ENCODE measurements around the gene TBCD.
"Not testable (repeated sequence)": the region's sequence is repeated elsewhere in the genome, so short reads cannot be mapped to it uniquely, and the experiment has no call there.

TBCD gene

DNA sequence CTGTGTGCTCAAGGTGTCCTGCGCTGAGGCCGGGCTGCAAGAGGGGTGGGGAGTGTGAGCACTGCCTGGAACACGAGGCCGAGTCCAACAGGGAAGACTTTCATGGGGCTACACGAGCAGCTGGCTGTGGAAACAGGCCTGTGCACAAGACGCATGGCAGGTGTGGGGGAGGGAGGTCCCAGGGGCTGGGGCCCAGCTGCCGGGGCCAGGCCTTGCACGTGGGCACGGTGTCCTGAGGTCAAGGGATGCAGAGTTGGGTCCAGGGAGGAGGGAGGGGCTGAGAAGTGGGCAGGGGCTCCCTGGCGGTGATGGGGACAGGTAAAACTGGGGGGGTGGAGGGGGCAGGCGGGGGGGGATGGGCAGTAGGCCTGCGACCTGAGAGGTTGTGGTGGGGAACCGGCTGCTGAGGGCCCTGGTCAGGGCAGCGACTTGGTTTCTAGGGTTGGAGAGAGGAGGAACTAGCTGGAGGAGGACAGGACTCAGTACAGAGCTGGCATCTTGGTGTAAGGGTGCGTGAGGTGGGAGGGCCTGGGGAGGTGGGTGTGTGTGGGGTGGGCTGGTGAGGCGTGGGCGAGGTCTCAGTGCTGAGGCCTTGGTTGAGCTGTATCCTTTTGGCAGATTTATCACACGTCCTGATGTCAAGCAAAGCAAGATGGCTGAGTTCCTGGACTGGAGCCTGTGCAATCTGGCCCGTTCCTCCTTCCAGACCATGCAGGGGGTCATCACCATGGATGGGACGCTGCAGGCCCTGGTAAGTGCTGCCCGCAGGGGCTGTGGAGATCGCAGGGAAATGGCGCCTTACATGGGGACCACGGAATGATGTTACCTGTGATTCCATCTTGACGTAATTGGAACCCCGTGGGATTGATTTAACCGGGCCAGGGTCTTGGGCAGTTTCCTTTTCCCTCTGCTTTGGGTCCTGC, 29.4 kb downstream of the TBCD start:
- DNase-seq (ENCODE audit: low read depth), result no peak
- TF ChIP-seq, protein P1, sequence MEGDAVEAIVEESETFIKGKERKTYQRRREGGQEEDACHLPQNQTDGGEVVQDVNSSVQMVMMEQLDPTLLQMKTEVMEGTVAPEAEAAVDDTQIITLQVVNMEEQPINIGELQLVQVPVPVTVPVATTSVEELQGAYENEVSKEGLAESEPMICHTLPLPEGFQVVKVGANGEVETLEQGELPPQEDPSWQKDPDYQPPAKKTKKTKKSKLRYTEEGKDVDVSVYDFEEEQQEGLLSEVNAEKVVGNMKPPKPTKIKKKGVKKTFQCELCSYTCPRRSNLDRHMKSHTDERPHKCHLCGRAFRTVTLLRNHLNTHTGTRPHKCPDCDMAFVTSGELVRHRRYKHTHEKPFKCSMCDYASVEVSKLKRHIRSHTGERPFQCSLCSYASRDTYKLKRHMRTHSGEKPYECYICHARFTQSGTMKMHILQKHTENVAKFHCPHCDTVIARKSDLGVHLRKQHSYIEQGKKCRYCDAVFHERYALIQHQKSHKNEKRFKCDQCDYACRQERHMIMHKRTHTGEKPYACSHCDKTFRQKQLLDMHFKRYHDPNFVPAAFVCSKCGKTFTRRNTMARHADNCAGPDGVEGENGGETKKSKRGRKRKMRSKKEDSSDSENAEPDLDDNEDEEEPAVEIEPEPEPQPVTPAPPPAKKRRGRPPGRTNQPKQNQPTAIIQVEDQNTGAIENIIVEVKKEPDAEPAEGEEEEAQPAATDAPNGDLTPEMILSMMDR (IDR thresholded peaks at IDR 0.05; ENCODE audit: insufficient read depth, low read depth, low read length, missing control alignments), result no peak
- no peak overlapping the region for H3K4me3 ChIP-seq (ENCODE audit: low read length)

DNA sequence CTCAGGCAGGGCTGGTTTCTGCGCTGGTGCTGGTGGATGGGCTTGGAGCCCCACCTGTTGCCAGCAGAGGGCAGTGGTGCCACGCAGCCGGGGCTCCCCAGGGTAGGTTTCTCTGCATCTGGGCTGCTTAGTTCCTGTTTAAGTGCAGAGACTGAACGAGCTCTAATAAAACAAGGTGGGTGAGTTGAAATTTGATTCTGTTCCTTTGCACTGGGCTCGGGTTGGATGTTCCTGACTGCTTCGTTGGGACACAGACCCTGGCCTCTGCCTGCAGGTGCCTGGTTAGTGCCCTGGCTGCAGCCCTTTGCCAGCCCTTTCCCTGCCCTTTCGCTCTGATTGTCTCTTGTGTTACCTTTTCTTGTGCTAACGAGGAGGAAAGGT, 30.0 kb downstream of the TBCD start:
- H3K4me3 ChIP-seq (ENCODE audit: low read length), result no peak overlapping the region
- TF ChIP-seq, protein P1 (IDR thresholded peaks at IDR 0.05; ENCODE audit: insufficient read depth, low read depth, low read length, missing control alignments), result peak; percentile 99
- peak; percentile 83 for DNase-seq (ENCODE audit: low read depth)

DNA sequence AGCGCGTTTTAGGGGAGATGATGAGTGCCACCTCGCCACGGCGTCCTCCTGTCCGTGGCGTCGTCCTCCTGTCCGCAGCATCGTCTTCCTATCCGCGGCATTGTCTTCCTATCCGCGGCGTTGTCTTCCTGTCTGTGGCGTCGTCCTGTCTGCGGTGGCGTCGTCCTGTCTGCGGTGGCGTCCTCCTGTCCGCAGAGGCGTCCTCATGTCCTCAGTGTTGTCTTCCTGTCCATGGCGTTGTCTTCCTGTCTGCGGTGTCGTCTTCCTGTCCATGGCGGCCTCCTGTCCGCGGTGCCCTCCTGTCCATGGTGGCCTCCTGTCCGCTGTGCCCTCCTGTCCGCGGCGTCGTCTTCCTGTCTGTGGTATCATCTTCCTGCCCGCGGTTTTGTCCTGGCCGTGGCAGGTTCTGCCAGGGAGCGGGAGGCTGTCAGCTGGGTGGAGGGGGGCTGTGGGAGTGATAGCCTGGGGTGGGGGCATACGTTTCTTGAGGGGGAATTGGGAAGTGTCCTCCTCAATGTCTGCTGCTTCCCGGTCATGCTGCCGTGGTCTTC, 30.9 kb downstream of the TBCD start:
- TF ChIP-seq, protein P1 (IDR thresholded peaks at IDR 0.05; ENCODE audit: insufficient read depth, low read depth, low read length, missing control alignments), result no peak
- no peak for DNase-seq (ENCODE audit: low read depth)
- H3K4me3 ChIP-seq (ENCODE audit: low read length), result no peak overlapping the region

DNA sequence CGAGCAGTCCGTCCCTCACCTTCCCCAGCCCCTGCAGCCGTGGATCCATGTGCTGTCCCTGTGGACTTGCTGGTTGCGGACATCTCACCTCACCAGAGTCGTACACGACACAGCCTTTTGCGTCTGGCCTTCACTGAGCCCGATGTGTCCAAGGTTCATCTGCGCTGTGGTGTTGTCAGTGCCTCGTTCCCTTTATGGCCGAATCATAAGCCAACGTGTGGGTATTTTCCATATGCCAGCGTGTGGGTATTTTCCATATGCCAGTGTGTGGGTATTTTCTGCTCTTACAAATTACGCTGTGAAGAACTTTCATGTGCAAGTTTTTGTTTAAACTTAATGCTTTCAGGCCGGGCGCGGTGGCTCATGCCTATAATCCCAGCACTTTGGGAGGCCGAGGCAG, 31.6 kb downstream of the TBCD start:
- no peak overlapping the region for H3K4me3 ChIP-seq (ENCODE audit: low read length)
- no peak for DNase-seq (ENCODE audit: low read depth)
- TF ChIP-seq, protein P1 (IDR thresholded peaks at IDR 0.05; ENCODE audit: insufficient read depth, low read depth, low read length, missing control alignments), result no peak

DNA sequence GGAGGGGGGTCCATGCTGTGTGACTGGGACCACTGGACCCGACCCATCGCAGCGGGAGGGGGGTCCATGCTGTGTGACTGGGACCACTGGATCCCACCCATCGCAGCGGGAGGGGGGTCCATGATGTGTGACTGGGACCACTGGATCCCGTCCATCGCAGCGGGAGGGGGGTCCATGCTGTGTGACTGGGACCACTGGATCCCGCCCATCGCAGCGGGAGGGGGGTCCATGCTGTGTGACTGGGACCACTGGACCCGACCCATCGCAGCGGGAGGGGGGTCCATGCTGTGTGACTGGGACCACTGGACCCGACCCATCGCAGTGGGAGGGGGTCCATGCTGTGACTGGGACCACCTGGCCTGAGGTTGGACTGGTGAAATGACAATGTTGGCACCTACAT, 33.7 kb downstream of the TBCD start:
- H3K4me3 ChIP-seq (ENCODE audit: low read length); DNase-seq (ENCODE audit: low read depth): not testable (repeated sequence)

DNA sequence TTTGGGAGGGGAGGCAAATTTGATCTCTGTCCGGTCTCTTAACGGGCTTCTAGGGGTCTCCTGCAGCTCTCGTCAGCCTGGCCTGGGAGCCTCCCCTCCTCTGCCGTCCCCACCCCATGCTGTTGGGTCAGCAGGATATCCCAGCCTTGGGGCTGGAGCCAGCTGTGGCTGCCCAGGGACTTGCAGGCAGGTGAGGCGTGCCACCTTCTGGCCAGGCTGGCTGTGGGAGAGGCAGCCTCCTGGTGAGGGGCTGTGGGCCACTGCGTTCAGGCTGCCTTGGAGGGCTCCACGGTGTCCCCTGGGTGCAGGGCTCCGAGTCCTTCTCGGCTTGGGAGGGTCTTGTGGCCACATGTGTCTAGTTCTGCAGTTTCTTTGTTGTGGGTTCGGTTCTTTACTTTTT, 34.6 kb downstream of the TBCD start:
- TF ChIP-seq, protein P1 (IDR thresholded peaks at IDR 0.05; ENCODE audit: insufficient read depth, low read depth, low read length, missing control alignments), result peak; percentile 21
- DNase-seq (ENCODE audit: low read depth), result peak; percentile 47
- H3K4me3 ChIP-seq (ENCODE audit: low read length), result no peak overlapping the region

DNA sequence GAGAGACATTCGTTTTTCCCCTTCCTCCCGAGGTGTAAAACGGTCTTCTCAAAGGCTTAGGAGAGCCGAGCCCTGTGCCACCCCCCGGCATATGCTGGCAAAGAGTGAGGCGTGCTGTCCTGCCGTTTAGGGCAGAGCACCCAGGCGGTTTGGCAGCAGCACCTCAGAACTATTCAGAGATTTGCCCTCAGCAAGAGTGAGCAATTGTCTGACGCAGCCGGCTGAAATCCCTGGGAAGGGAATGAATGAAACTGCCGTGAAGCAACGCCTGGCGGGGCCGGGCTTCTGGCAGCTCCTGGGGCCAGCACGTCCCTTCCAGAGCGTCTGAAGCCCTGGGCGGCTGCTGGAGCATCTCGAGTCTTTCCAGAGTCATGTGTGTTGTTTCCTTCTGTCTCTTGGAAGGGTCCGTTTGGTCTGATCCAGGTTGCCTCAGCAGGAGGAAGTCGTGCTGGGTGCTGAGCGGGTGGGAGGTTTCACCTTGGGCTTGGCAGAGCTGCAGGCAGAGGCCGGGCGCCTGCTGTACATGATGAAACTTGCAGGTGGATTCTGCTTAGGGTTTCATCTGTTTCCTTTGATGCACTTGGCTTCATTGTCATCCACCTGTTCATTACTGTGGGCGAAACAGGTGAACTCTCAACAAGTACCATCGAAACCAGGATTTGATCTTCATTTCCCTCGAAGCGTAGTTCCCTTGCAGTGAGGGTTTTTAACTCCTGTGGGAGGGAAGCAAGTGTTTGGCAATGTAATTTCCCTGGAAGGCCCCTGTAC, 35.4 kb downstream of the TBCD start:
- no peak overlapping the region for H3K4me3 ChIP-seq (ENCODE audit: low read length)
- TF ChIP-seq, protein P1 (IDR thresholded peaks at IDR 0.05; ENCODE audit: insufficient read depth, low read depth, low read length, missing control alignments), result no peak
- peak; percentile 98 for DNase-seq (ENCODE audit: low read depth)

Data from epithelial cell of esophagus (primary cell).